ENCODE results near the gene OPN5. TPM values are rescaled to one million over a fixed set of nuclear protein-coding genes. Genes with fewer than 3 reads are reported as not detected.

Gene OPN5
- total RNA-seq, 2 donors from 2014 or later = not detected

- intact Hi-C loops (cut with DNase I) = no loop called here
- H3K27me3 ChIP-seq = no peaks in the 10 kb centered on the region
- no peaks in the 10 kb centered on the region for H3K4me1 ChIP-seq
- no peak for TF ChIP-seq CTCF (IDR thresholded peaks at IDR 0.05)
- H3K36me3 ChIP-seq = no peaks in the 10 kb centered on the region
- DNase-seq = no peak
- H3K9ac ChIP-seq (ENCODE audit: low read depth in 2 of 2, low read length in 2 of 2) = no peak overlapping the region
- H3K27ac ChIP-seq = no peak overlapping the region
- H3K4me3 ChIP-seq = no peak overlapping the region
- no peaks in the 10 kb centered on the region for H3K9me3 ChIP-seq
Observed at GRCh38 chr6:47839645-47840044, 57.8 kb downstream of the OPN5 start.

GRCh38 chr6:47844881-47845280, 63.0 kb downstream of the OPN5 start:
- no peak overlapping the region for H3K9ac ChIP-seq (ENCODE audit: low read depth in 2 of 2, low read length in 2 of 2)
- intact Hi-C loops (cut with DNase I) = no loop called here

GRCh38 chr6:47846752-47847151, 64.9 kb downstream of the OPN5 start:
- Histone ChIP-seq H3K27me3 (no peaks in the 10 kb centered on the region), H3K9ac (ENCODE audit: low read depth in 2 of 2, low read length in 2 of 2) (no peak overlapping the region), H3K9me3 (no peaks in the 10 kb centered on the region), H3K4me3 (no peak overlapping the region), H3K27ac (no peak overlapping the region), H3K36me3 (no peaks in the 10 kb centered on the region), H3K4me1 (no peaks in the 10 kb centered on the region)
- intact Hi-C loops (cut with DNase I) = no loop called here
- TF ChIP-seq CTCF (IDR thresholded peaks at IDR 0.05) = no peak
- DNase-seq = no peak

More at GRCh38 chr6:47844881-47845280, 63.0 kb downstream of the OPN5 start:
- Histone ChIP-seq H3K36me3 (no peaks in the 10 kb centered on the region), H3K4me1 (no peaks in the 10 kb centered on the region), H3K27me3 (no peaks in the 10 kb centered on the region), H3K27ac (no peak overlapping the region), H3K4me3 (no peak overlapping the region), H3K9me3 (no peaks in the 10 kb centered on the region)
- no peak for DNase-seq
- no peak for TF ChIP-seq CTCF (IDR thresholded peaks at IDR 0.05)

GRCh38 chr6:47851091-47851490, 69.3 kb downstream of the OPN5 start:
- no peak for TF ChIP-seq CTCF (IDR thresholded peaks at IDR 0.05)
- no peak overlapping the region for H3K27ac ChIP-seq
- no peak overlapping the region for H3K4me3 ChIP-seq
- no peak overlapping the region for H3K9ac ChIP-seq (ENCODE audit: low read depth in 2 of 2, low read length in 2 of 2)
- intact Hi-C loops (cut with DNase I) = no loop called here
- DNase-seq = no peak
- H3K36me3 ChIP-seq = no peaks in the 10 kb centered on the region
- H3K9me3 ChIP-seq = no peaks in the 10 kb centered on the region
- no peaks in the 10 kb centered on the region for H3K4me1 ChIP-seq
- no peaks in the 10 kb centered on the region for H3K27me3 ChIP-seq

GRCh38 chr6:47852727-47853126, 70.9 kb downstream of the OPN5 start:
- H3K27ac ChIP-seq = no peak overlapping the region
- no peak overlapping the region for H3K9ac ChIP-seq (ENCODE audit: low read depth in 2 of 2, low read length in 2 of 2)
- no peak for DNase-seq
- no peak for TF ChIP-seq CTCF (IDR thresholded peaks at IDR 0.05)
- H3K36me3 ChIP-seq = no peaks in the 10 kb centered on the region
- no peak overlapping the region for H3K4me3 ChIP-seq
- H3K9me3 ChIP-seq = no peaks in the 10 kb centered on the region
- no peaks in the 10 kb centered on the region for H3K27me3 ChIP-seq
- H3K4me1 ChIP-seq = no peaks in the 10 kb centered on the region
- intact Hi-C loops (cut with DNase I) = no loop called here

GRCh38 chr6:47853766-47854165, 71.9 kb downstream of the OPN5 start:
- Histone ChIP-seq H3K36me3 (no peaks in the 10 kb centered on the region), H3K27ac (no peak overlapping the region), H3K27me3 (no peaks in the 10 kb centered on the region), H3K9me3 (no peaks in the 10 kb centered on the region), H3K4me1 (no peaks in the 10 kb centered on the region), H3K9ac (ENCODE audit: low read depth in 2 of 2, low read length in 2 of 2) (no peak overlapping the region), H3K4me3 (no peak overlapping the region)
- DNase-seq = no peak
- intact Hi-C loops (cut with DNase I) = no loop called here
- TF ChIP-seq CTCF (IDR thresholded peaks at IDR 0.05) = no peak

All from colonic mucosa (tissue), 4 donors.